Osteoblast (primary cell): ENCODE measurements around the gene VAV2. TPM values are rescaled to one million over a fixed set of nuclear protein-coding genes. Genes with fewer than 3 reads are reported as not detected.
A peak's percentile ranks its signal among the peaks of the same experiment; 100 is the strongest.

ENCODE experiments used
- DNase-seq: peaks from one replicate; pipeline ENCODE4 v3.0.0; 2011; ENCODE audit warnings: low spot score, mixed read lengths; ENCODE audit not compliant: insufficient read length; ENCODE audit errors: missing footprints
- H2AFZ ChIP-seq: 2 replicates; pipeline ENCODE4 v1.6.0; 2011; ENCODE audit warnings: mild to moderate bottlenecking, low read length
- H3K27ac ChIP-seq: 2 replicates; pipeline ENCODE4 v1.5.1; 2011; ENCODE audit warnings: mild to moderate bottlenecking, low read depth, low read length, moderate library complexity
- H3K27me3 ChIP-seq: 2 replicates; pipeline ENCODE4 v1.6.0; 2012; ENCODE audit warnings: mild to moderate bottlenecking, control low read depth, inconsistent platforms, low read length, moderate library complexity; ENCODE audit not compliant: insufficient read depth
- H3K36me3 ChIP-seq: 2 replicates; pipeline ENCODE4 v1.5.1; 2011; ENCODE audit warnings: mild to moderate bottlenecking, low read length, control low read depth, moderate library complexity; ENCODE audit not compliant: insufficient read depth
- H3K4me1 ChIP-seq: 2 replicates; pipeline ENCODE4 v1.5.1; 2011; ENCODE audit warnings: mild to moderate bottlenecking, low read length, control low read depth, moderate library complexity; ENCODE audit not compliant: insufficient read depth
- H3K4me2 ChIP-seq: 2 replicates; pipeline ENCODE4 v1.6.0; 2011; ENCODE audit warnings: mild to moderate bottlenecking, low read length; ENCODE audit not compliant: insufficient read depth
- H3K4me3 ChIP-seq: fragments of 200-600 bp; sonication (generic); 3 replicates; pipeline ENCODE4 v1.5.1; 2012; ENCODE audit warnings: mild to moderate bottlenecking, low read length, inconsistent platforms; ENCODE audit not compliant: insufficient read depth
- H3K79me2 ChIP-seq: 2 replicates; pipeline ENCODE4 v1.6.0; 2012; ENCODE audit warnings: mild to moderate bottlenecking, low read length, control low read depth, inconsistent platforms; ENCODE audit not compliant: insufficient read depth
- H3K9me3 ChIP-seq: 2 replicates; pipeline ENCODE4 v1.5.1; 2011; ENCODE audit warnings: low read depth, low read length, control low read depth
- H4K20me1 ChIP-seq: 2 replicates; pipeline ENCODE4 v1.6.0; 2012; ENCODE audit warnings: mild to moderate bottlenecking, low read length, control low read depth; ENCODE audit not compliant: insufficient read depth
- total RNA-seq: library from RNA; depleted of rRNA; stranded (reverse); fragments of >200 nt; gene quantifications from 2 replicates; pipeline ENCODE4 v1.2.3, GENCODE V29; 2012
- TF ChIP-seq, protein P1 (sequence below): IDR thresholded peaks from 2 replicates; pipeline ENCODE4 v1.5.1; 2011; ENCODE audit warnings: mild to moderate bottlenecking, low read depth, low read length, moderate library complexity; ENCODE audit errors: extremely low read depth

The VAV2 gene
- total RNA-seq, 1 donor: 8.0 TPM

DNA sequence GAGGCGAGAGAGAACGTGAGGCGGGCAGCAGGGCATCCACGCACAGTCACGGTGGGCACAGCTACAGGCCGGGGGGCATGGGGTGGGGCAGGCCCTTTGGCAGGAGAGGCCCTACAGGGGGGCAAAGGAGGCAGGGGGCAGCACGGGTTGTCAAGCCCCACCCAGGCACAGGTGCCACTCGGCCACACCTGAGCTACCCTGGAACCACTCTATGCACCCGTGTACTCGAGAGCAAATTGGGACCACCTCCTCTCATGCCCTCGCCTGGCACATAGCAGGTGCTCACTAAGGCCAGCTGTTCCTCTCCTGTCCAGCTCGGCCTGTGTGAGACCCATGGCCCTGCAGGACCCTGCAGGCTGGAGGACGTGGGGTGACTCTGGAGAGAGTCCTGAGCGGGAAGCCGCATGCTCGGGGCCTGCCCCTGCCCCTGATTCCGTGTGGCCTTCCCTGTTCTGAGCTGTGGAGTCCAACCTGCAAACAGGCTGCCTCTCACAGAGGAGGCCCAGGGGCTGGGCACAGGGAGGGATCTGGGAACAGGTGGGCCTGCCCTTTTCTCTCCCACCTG lies 222.5 kb downstream of the VAV2 start:
- Histone ChIP-seq H3K27ac (no peak overlapping the region), H3K79me2 (no peaks in the 10 kb centered on the region), H2AFZ (no peak overlapping the region), H3K4me2 (no peak overlapping the region), H3K36me3 (peaks cover 37% of the 10 kb centered on the region), H3K9me3 (peaks cover 7% of the 10 kb centered on the region), H3K27me3 (no peaks in the 10 kb centered on the region), H3K4me3 (no peak overlapping the region), H4K20me1 (no peaks in the 10 kb centered on the region), H3K4me1 (no peaks in the 10 kb centered on the region)
- peak; percentile 71 for DNase-seq
- TF ChIP-seq, protein P1, sequence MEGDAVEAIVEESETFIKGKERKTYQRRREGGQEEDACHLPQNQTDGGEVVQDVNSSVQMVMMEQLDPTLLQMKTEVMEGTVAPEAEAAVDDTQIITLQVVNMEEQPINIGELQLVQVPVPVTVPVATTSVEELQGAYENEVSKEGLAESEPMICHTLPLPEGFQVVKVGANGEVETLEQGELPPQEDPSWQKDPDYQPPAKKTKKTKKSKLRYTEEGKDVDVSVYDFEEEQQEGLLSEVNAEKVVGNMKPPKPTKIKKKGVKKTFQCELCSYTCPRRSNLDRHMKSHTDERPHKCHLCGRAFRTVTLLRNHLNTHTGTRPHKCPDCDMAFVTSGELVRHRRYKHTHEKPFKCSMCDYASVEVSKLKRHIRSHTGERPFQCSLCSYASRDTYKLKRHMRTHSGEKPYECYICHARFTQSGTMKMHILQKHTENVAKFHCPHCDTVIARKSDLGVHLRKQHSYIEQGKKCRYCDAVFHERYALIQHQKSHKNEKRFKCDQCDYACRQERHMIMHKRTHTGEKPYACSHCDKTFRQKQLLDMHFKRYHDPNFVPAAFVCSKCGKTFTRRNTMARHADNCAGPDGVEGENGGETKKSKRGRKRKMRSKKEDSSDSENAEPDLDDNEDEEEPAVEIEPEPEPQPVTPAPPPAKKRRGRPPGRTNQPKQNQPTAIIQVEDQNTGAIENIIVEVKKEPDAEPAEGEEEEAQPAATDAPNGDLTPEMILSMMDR: no peak

DNA sequence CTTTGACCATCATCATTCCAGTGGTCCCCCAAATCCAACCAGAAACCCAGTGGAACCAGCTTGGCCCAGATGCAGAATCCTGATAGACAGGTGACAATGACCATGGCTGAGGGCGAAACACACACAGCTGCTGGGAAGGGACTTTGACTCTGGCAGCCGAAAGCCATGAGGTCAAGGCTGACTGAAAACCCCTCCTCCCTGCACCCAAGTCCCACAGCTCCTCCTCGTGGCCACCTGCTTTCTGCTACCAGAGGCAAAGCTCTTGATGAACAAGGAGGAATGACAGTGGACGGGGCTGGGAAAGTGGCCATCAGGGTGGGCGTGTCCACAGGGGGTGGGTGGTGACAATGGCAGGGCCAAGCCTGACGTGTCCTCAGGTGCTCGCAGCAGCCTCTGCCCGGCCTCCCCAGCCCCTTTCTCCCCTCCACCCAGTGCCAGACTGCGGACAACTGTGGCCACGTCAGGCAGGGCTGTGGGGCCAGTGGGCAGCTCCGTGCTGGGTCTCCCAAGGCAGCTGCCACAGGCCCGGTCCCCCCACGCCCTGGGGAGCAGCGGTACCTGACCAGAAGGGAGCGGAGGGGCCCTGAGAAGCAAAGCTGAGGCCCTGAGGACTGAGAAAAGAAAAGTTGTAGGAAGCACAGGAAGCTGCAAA lies 223.1 kb downstream of the VAV2 start:
- Histone ChIP-seq H3K79me2 (no peaks in the 10 kb centered on the region), H4K20me1 (no peaks in the 10 kb centered on the region), H3K4me2 (no peak overlapping the region), H3K4me1 (peaks cover under 1% of the 10 kb centered on the region), H3K4me3 (no peak overlapping the region), H3K9me3 (peaks cover 7% of the 10 kb centered on the region), H2AFZ (no peak overlapping the region), H3K27me3 (no peaks in the 10 kb centered on the region), H3K36me3 (peaks cover 31% of the 10 kb centered on the region), H3K27ac (no peak overlapping the region)
- DNase-seq: peak; percentile 85
- TF ChIP-seq, protein P1: no peak

GRCh38 chr9:133768371-133768858 lies 223.7 kb downstream of the VAV2 start:
- peaks cover 26% of the 10 kb centered on the region for H3K36me3 ChIP-seq
- DNase-seq: peak; percentile 71
- no peak overlapping the region for H3K4me3 ChIP-seq
- peaks cover 7% of the 10 kb centered on the region for H3K9me3 ChIP-seq
- no peaks in the 10 kb centered on the region for H3K79me2 ChIP-seq
- TF ChIP-seq, protein P1: no peak
- H4K20me1 ChIP-seq: peaks cover 2% of the 10 kb centered on the region
- H3K4me1 ChIP-seq: peaks cover 6% of the 10 kb centered on the region
- H3K27ac ChIP-seq: no peak overlapping the region
- no peaks in the 10 kb centered on the region for H3K27me3 ChIP-seq
- no peak overlapping the region for H3K4me2 ChIP-seq
- no peak overlapping the region for H2AFZ ChIP-seq

- Histone ChIP-seq H3K79me2 (no peaks in the 10 kb centered on the region), H3K4me3 (no peak overlapping the region), H3K9me3 (peaks cover 7% of the 10 kb centered on the region), H4K20me1 (peaks cover 3% of the 10 kb centered on the region), H3K4me2 (no peak overlapping the region), H3K27ac (no peak overlapping the region), H3K36me3 (peaks cover 26% of the 10 kb centered on the region), H3K4me1 (peaks cover 8% of the 10 kb centered on the region), H2AFZ (no peak overlapping the region), H3K27me3 (no peaks in the 10 kb centered on the region)
- TF ChIP-seq, protein P1: no peak
- DNase-seq: peak; percentile 73
These were observed 224.5 kb downstream of the VAV2 start for GRCh38 chr9:133767625-133768024.
